ENCODE results near the gene GCK. TPM values are rescaled to one million over a fixed set of nuclear protein-coding genes. Genes with fewer than 3 reads are reported as not detected.

GCK gene
- total and polyA plus RNA-seq, 2 donors (not counting 3 experiments of a cell fraction or from before 2014, with no cell fraction given) = 0.17 to 0.51 TPM

- no TSS peak for BruUV-seq (replicated peaks)
- Histone ChIP-seq H3K9me3 (replicated peaks; ENCODE audit: control insufficient read depth, insufficient read depth, low read length) (no peaks in the 10 kb centered on the region), H4K20me1 (replicated peaks; ENCODE audit: control insufficient read depth, extremely low read depth, insufficient read depth, low read length) (no peaks in the 10 kb centered on the region), H3K4me3 (replicated peaks in 1 of 3; ENCODE audit: insufficient read depth in 1 of 3, low read depth in 1 of 3, low read length in 3 of 3) (no peak overlapping the region), H3K36me3 (ENCODE audit: control insufficient read depth in 2 of 2, extremely low read depth in 1 of 2, insufficient read depth in 2 of 2, low read length in 2 of 2) (no peaks in the 10 kb centered on the region), H3K27me3 (ENCODE audit: control insufficient read depth in 2 of 2, insufficient read depth in 2 of 2, low read length in 2 of 2) (peaks cover 0 to 1% of the 10 kb centered on the region in 2 experiments), H2AFZ (ENCODE audit: low read depth, low read length) (no peak overlapping the region), H3K4me2 (ENCODE audit: insufficient read depth, low read length) (no peak overlapping the region), H3K9me1 (replicated peaks; ENCODE audit: control insufficient read depth, extremely low read depth, insufficient read depth, low read length) (no peaks in the 10 kb centered on the region), H3K4me1 (ENCODE audit: control insufficient read depth, extremely low read depth, insufficient read depth, low read length) (peaks cover 3% of the 10 kb centered on the region), H3K9ac (replicated peaks; ENCODE audit: extremely low read depth, insufficient read depth, low read length) (no peak overlapping the region), H3K79me2 (ENCODE audit: control insufficient read depth, insufficient read depth, low read length) (no peaks in the 10 kb centered on the region), H3K27ac (ENCODE audit: insufficient read depth, low read depth, low read length) (no peak overlapping the region)
- DNase-seq (ENCODE audit: low read depth, low spot score) (no peak), FAIRE-seq (no peak)
- CTCF ChIA-PET = no interaction called here
- POLR2A ChIA-PET = no interaction called here
- intact Hi-C loops (cut with micrococcal nuclease) (no loop called here), dilution Hi-C loops (cut with MboI; ENCODE audit: extremely low pct_ligation_motif_present, low sequenced_read_pairs) (no loop called here)
- TF ChIP-seq POLR2AphosphoS5 (IDR thresholded peaks at IDR 0.05; ENCODE audit: insufficient read depth, low read depth, low read length) = no peak
- TF ChIP-seq FOS (IDR thresholded peaks at IDR 0.05; ENCODE audit: borderline replicate concordance, insufficient read depth, low read length) = no peak
- TF ChIP-seq EZH2 (IDR thresholded peaks at IDR 0.05; ENCODE audit: borderline replicate concordance, low read depth, low read length, severe bottlenecking) = no peak
- TF ChIP-seq POLR2A (IDR thresholded peaks at IDR 0.05; ENCODE audit: low read depth, low read length) = no peak
- no peak for TF ChIP-seq GATA2 (IDR thresholded peaks at IDR 0.05; ENCODE audit: insufficient read depth, insufficient read length, low read depth, low read length)
- TF ChIP-seq MYC (IDR thresholded peaks at IDR 0.05; ENCODE audit: low read depth, low read length) = no peak
- TF ChIP-seq CTCF (IDR thresholded peaks at IDR 0.05; ENCODE audit: extremely low read depth in 1 of 2, insufficient read depth in 1 of 2, low read depth in 1 of 2, low read length in 2 of 2) = no peak
- no peak for TF ChIP-seq MAX (IDR thresholded peaks at IDR 0.05; ENCODE audit: insufficient read depth, insufficient read length)
- TF ChIP-seq JUN (IDR thresholded peaks at IDR 0.05; ENCODE audit: borderline replicate concordance, insufficient read depth, insufficient read length, low read depth) = no peak
These were observed 60.3 kb downstream of the GCK start for GRCh38 chr7:44128721-44129582.
